Midbrain (tissue), 1 donor: ENCODE results near the gene MTR.

Experiments
- DNase-seq: peaks from one replicate; lab custom pipeline; 2025; lab: John Stamatoyannopoulos, UW

The MTR gene

DNA sequence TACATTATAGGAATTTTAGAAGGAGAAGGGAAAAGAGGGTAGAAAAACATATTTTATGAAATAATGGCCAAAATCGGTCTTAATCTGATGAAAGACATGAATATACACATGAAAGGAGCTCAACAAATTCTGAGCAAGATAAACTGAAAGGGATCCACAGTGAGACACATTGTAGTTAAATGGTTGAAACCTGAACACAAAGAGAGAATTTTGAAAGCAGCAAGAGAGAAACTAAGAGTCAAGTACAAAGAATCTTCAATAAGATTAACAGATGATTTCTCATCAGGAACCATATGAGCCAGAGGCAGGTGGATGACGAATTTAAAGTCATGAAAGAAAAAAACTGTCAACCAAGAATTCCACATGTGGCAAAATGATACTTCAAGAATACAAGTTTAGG, 15.8 kb upstream of the MTR start:
- no peak for DNase-seq

DNA sequence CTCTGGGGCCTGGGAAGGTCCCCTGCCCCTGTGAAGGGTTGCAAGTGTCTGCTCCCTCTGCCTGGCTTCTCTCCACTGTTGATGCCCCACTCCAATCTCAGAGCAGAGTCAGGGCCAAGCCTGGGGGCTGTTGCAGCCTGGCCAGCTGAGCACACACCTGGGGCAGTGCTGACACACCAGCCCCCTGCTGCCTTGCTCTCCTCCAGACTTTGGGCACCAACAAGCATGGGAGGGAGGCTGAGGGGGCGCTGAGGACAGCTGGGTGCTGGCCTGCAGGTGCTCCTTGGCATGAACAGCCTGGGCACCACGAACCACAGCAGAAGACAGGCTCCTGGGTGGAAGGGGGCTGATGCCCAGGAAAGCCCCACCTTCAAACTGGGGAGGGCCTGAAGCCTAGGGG, 9.6 kb upstream of the MTR start:
- DNase-seq: no peak

DNA sequence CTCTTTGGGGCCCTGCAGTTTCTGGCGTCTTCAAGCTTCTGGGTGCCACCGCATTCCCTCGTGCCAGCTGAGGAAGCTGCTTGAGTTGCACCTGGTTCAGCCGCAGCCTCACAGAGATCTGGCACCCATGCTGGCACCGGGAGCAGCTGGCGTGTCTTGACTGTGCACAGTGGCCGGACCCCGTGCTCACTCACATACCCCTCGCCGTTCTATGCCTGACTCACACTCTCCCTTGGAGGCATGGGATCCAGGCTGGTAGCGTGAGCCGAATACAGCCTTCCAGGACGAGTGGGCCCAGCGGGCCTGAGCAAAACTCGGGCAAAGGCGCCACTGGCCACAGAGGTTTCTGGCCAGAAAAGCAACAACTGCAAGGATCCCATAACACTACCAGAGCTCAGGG, 8.6 kb upstream of the MTR start:
- DNase-seq: no peak

- DNase-seq: no peak
Measured at GRCh38 chr1:236794585-236795034, 482 bp upstream of the MTR start.

GRCh38 chr1:236795757-236796667, 920 bp downstream of the MTR start:
- peak; percentile 42 for DNase-seq

DNA sequence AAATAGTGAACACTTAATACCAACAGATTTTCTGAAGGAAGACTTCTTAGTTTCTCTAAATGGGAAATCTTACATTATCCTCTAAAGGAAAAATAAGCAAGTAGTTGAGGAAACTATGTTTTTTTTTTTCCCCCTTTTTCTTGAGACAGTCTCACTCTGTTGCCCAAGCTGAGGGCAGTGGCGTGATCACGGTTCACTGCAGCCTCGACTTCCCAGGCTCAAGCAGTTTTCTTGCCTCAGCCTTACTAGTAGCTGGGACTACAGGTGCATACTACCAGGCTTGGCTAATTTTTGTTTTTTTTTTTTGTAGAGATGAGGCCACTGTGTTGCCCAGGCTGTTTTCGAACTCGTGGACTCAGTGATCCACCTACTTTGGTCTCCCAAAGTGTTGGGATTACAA, 3.9 kb downstream of the MTR start:
- no peak for DNase-seq

DNA sequence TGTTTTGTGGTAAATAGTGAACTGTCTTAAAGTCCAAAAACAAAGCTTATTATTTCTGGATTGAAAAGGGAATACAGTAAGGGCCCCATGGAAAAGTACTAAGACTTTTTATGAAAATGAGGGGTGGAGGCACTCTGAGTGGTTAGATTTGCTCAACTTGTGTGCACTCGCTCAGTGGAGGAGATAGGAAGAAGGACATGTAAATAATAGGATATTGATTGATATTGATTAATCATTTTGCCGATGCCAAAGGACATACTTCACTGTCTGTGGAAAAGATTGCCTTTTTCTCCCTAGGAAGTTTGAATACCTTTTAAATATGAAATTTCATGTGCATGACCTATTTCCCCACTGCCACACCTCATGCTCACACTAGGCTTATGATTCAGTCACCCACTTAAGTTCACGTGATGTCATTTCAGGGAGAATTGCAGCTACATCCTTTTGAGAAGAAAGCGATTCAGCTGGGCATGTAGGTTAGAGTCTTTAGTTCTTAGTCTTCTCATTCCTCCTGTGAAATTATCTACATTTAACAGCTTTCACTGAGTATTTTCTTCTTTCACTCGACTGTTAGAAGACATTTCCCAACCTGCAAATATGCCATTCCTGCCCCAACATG, 5.0 kb downstream of the MTR start:
- no peak for DNase-seq

DNA sequence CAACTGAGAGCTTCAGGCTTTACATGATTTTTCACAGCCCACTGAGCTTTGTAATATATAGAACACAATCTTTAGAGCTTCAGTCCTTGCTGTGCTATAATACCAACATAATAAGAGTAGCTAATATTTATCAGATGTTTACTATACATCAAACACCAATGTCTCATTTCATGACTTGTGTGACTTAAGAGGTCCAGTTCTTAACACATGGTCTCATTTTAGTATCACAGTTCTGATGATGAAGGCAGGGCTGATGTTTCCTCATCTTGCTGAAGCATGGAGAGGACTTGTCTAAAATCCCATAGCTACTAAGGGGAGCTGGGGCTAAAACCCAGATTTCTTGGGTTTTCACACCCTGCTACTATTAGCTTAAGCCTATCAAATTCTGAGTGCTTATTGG, 5.5 kb downstream of the MTR start:
- no peak for DNase-seq

GRCh38 chr1:236802264-236802663, 7.2 kb downstream of the MTR start:
- DNase-seq: no peak

GRCh38 chr1:236806634-236807033, 11.5 kb downstream of the MTR start:
- no peak for DNase-seq

DNA sequence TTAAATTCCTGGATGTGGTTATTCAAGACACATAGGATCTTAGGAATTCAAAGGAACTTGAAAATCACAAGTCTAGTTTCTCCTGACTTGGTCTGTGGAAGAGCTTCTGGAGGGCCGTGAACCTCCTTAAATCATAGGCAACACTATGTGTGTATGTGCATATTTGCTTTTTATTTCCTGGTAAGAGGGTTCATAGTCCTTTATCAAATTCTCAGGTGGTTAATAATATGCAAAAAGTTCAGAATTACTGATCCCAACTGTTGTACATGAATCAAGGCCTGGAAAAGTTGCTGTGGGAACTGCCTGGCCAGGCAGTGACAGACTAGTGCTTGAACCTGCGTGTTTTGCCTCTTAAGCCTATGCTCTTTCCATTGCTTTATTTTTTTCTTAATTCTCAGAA, 12.9 kb downstream of the MTR start:
- no peak for DNase-seq

GRCh38 chr1:236808564-236809130, 13.6 kb downstream of the MTR start:
- DNase-seq: no peak

GRCh38 chr1:236809148-236809547, 14.1 kb downstream of the MTR start:
- no peak for DNase-seq

DNA sequence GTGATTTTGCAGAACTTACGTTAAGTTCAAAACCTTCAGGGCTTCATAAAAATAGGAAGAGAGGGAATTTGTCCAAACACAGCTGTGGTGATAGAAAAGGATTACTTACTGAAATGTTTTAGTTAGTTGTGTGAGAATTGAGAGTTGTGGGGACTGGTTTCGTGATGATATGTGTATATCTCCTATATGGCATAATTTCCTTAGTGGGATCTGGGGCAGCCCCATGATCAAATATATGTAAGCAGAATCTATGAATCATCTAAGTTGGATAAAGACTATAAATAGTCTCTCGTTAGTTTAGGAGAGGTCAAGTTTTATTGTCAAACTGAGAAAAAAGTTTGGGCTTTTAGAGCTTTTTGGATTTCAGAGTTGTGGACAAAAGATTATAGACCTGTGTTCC, 14.9 kb downstream of the MTR start:
- DNase-seq: no peak

DNA sequence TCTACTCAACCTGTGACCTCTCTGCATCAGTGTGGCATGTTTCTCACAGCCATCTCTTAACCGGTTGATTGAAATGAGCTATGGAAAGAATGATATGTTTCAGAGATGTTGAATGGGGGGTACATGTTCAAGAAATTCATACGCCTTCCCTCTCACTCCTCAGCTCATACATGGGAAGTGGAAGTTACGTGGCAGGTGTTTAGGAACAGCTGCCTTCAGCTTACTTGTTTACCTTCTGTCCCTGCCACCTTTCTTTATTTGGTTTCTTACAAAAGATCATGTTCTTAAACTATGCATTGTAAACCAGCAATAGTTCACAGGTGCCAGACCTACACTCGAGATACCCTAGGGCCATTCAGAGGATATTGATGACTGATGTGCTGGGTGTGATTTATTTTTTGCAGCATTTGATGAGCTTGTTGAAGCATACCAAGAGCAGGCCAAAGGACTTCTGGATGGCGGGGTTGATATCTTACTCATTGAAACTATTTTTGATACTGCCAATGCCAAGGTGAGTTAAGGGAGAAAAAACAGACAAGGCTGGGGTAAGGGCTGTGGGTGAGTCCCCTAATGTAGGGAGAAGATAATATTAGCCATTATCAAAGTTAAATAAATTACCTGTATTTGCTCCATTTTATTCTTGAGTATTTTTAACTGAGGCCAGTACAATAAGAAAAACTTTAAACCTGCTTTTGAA, 17.4 kb downstream of the MTR start:
- no peak for DNase-seq

DNA sequence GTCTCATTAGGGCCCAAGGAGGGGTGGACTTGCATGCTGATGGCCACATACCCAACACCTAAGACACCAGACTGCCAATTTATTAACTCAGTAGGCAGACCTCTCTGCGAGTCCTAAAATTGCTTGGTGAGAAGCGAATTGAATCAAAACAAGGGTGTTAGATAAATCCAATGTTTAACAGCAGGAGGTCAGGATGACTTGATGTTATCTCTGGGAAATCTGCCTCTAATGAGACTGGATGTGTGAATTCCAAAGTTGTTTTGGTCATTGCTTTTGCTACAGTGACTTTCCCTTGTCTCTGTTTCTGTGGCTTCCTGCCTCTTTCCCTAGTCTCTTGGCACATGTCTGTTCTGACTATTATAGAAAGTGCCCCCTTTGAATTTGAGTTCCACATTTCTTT, 20.8 kb downstream of the MTR start:
- no peak for DNase-seq

DNA sequence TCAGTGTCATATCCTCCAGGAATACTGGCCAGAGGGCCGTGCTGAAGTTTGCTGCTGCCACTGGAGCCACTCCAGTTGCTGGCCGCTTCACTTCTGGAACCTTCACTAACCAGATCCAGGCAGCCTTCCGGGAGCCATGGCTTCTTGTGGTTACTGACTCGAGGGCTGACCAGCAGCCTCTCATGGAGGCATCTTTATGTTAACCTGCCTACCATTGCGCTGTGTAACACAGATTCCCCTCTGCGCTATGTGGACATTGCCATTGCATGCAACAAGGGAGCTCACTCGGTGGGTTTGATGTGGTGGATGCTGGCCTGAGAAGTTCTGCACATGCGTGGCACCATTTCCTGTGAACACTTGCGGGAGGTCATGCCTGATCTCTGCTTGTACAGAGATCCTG, 24.8 kb downstream of the MTR start:
- DNase-seq: no peak

GRCh38 chr1:236821091-236821627, 26.1 kb downstream of the MTR start:
- DNase-seq: no peak

DNA sequence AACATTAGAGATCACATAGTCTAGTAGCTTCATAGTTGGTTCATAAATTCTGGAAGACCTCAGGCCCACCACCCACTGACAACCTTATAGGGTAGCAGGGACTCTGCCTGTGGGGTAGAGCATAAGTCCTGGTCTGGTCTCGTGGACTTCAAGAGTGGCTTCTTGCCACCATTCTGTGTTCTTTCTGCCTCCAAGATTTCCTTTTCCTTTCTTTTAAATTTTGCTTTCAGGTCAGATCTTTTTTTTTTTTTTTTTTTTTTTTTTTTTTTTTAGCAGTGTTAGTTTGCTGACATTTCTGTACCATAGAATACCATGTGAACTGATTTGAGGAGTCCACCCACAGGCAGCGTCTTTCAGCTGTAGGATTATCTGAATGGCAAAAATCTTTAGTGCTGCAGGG, 28.5 kb downstream of the MTR start:
- DNase-seq: no peak

DNA sequence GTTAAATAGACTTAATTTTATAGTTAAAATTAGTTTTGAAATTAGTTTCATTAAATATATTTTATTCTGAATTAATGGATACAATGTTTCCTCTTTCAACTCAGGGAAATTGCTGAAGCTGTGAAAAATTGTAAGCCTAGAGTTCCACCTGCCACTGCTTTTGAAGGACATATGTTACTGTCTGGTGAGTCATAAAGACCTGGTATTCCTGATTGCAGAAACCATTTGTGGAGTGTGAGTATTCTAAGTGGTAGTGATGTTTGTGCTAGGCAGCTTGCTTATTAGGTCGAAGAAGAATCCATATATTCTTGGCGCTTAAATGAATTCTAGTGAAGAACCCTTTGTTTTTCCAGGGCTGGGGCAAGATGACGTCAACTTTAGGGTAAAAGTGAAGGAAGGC, 34.0 kb downstream of the MTR start:
- DNase-seq: no peak

DNA sequence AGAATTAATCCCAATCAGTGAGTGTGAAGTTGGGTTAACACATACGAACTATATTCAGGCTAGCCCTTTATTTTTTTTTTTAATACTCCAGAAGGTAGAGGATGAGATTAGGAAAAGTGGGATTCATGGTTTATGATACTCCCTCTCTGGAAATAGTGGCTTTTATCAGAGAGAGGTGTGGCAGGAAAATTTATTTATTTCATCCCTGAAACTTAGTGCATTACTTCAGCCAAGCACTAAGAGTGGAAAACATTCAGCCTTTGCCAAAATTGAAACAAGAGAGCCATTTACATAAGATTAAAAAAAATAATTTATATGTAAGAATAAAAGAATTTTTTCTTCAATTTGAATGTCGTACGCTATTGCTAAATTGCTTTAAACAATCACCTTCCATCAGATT, 35.0 kb downstream of the MTR start:
- no peak for DNase-seq

GRCh38 chr1:236830560-236830959, 35.5 kb downstream of the MTR start:
- no peak for DNase-seq
